Endothelial cell of umbilical vein (primary cell): Measurements from ENCODE around the gene SLC34A1. TPM values are rescaled to one million over a fixed set of nuclear protein-coding genes. Genes with fewer than 3 reads are reported as not detected.

Experiments used
- BruUV-seq: library from RNA; stranded (reverse); fragments of 400-500 nt; replicated peaks from 2 replicates; lab custom pipeline; 2021; lab: Mats Ljungman, UMichigan
- CTCF ChIA-PET: fragments of 300-600, 350-600 bp; sonication (Branson Sonifier 250); formaldehyde crosslinking; loops from one replicate; lab custom pipeline; 2021; ENCODE audit warnings: antibody characterized with exemption, inconsistent platforms; lab: Charles Lee
- POLR2A ChIA-PET: fragments of 300-600, 350-600 bp; sonication (Branson Sonifier 250); formaldehyde crosslinking; loops from one replicate; lab custom pipeline; 2021; ENCODE audit warnings: antibody characterized with exemption, inconsistent platforms; lab: Charles Lee
- DNase-seq: peaks from one replicate; pipeline ENCODE4 v3.0.0-alpha.2; 2011; ENCODE audit warnings: low read depth, low spot score
- FAIRE-seq: peaks from 2 replicates; lab custom pipeline; 2011; peaks lifted over from hg19 to GRCh38; lab: Jason Lieb, UNC
- H2AFZ ChIP-seq: 2 replicates; pipeline ENCODE4 v1.6.0; 2012; ENCODE audit warnings: low read depth, low read length, control low read depth, inconsistent platforms
- H3K27ac ChIP-seq: 2 replicates; pipeline ENCODE4 v1.5.1; 2011; ENCODE audit warnings: low read depth, mild to moderate bottlenecking, control low read depth, low read length, moderate library complexity; ENCODE audit not compliant: insufficient read depth
- H3K27me3 ChIP-seq, 2 experiments: 2 replicates each; pipeline versions ENCODE4 v1.6.0 to v1.6.1; 2011; ENCODE audit warnings: low read length in 2 of 2, mixed read lengths in 1 of 2; ENCODE audit not compliant: control insufficient read depth in 2 of 2, insufficient read depth in 2 of 2
- H3K36me3 ChIP-seq, 2 experiments: 2 replicates in 1 of 2; 3 replicates in 1 of 2; pipeline ENCODE4 v1.5.1; 2011; ENCODE audit warnings: low read length in 2 of 2, mild to moderate bottlenecking in 1 of 2, moderate library complexity in 1 of 2; ENCODE audit not compliant: control insufficient read depth in 2 of 2, insufficient read depth in 2 of 2; ENCODE audit errors: extremely low read depth in 1 of 2
- H3K4me1 ChIP-seq: 3 replicates; pipeline ENCODE4 v1.5.1; 2011; ENCODE audit warnings: mild to moderate bottlenecking, low read length; ENCODE audit not compliant: control insufficient read depth, insufficient read depth; ENCODE audit errors: extremely low read depth
- H3K4me2 ChIP-seq: 2 replicates; pipeline ENCODE4 v1.6.1; 2011; ENCODE audit warnings: low read length, control low read depth, mixed read lengths; ENCODE audit not compliant: insufficient read depth
- H3K4me3 ChIP-seq, 3 experiments: fragments of 200-600 bp in 1 of 3; sonication (generic), shearing (Covaris generic) in 1 of 3; replicated peaks in 1 of 3; 2 replicates each; pipeline ENCODE4 v1.5.1; 2011 to 2016; ENCODE audit warnings: control low read depth in 3 of 3, low read length in 3 of 3, mild to moderate bottlenecking in 2 of 3, inconsistent platforms in 1 of 3, low read depth in 1 of 3, moderate library complexity in 1 of 3; ENCODE audit not compliant: insufficient read depth in 1 of 3
- H3K79me2 ChIP-seq: 2 replicates; pipeline ENCODE4 v1.6.0; 2012; ENCODE audit warnings: low read length, inconsistent platforms; ENCODE audit not compliant: control insufficient read depth, insufficient read depth
- H3K9ac ChIP-seq: replicated peaks from 2 replicates; pipeline ENCODE3; 2011; ENCODE audit warnings: low read length, control low read depth; ENCODE audit not compliant: insufficient read depth; ENCODE audit errors: extremely low read depth
- H3K9me1 ChIP-seq: replicated peaks from 3 replicates; pipeline ENCODE4 v1.6.0; 2011; ENCODE audit warnings: mild to moderate bottlenecking, low read length; ENCODE audit not compliant: control insufficient read depth, insufficient read depth; ENCODE audit errors: extremely low read depth
- H3K9me3 ChIP-seq: replicated peaks from 2 replicates; pipeline ENCODE4 v1.5.1; 2012; ENCODE audit warnings: low read length, inconsistent platforms; ENCODE audit not compliant: control insufficient read depth, insufficient read depth
- H4K20me1 ChIP-seq: replicated peaks from 2 replicates; pipeline ENCODE3; 2011; ENCODE audit warnings: mild to moderate bottlenecking, low read length; ENCODE audit not compliant: control insufficient read depth, insufficient read depth; ENCODE audit errors: extremely low read depth
- EZH2 ChIP-seq: IDR thresholded peaks from 2 replicates; pipeline ENCODE4 v1.6.1; 2012; ENCODE audit warnings: borderline replicate concordance, low read depth, mild to moderate bottlenecking, moderate library complexity, low read length, inconsistent platforms; ENCODE audit not compliant: severe bottlenecking
- FOS ChIP-seq: IDR thresholded peaks from 2 replicates; pipeline ENCODE4 v1.6.1; 2011; ENCODE audit warnings: mild to moderate bottlenecking, low read length, moderate library complexity, borderline replicate concordance; ENCODE audit not compliant: insufficient read depth
- GATA2 ChIP-seq: IDR thresholded peaks from 2 replicates; pipeline ENCODE4 v1.7.0; 2011; ENCODE audit warnings: low read depth, mild to moderate bottlenecking, moderate library complexity, mixed read lengths, low read length; ENCODE audit not compliant: insufficient read length, insufficient read depth
- JUN ChIP-seq: IDR thresholded peaks from 2 replicates; pipeline ENCODE4 v1.6.1; 2011; ENCODE audit warnings: borderline replicate concordance, low read depth; ENCODE audit not compliant: insufficient read length, insufficient read depth
- MYC ChIP-seq: IDR thresholded peaks from one replicate; pipeline ENCODE4 v1.6.1; 2011; ENCODE audit warnings: mild to moderate bottlenecking, low read depth, low read length
- POLR2A ChIP-seq: IDR thresholded peaks from 2 replicates; pipeline ENCODE4 v1.6.1; 2012; ENCODE audit warnings: low read depth, mild to moderate bottlenecking, control low read depth, low read length
- POLR2AphosphoS5 ChIP-seq: IDR thresholded peaks from 2 replicates; pipeline ENCODE4 v1.6.1; 2012; ENCODE audit warnings: low read depth, mild to moderate bottlenecking, control low read depth, low read length, moderate library complexity; ENCODE audit not compliant: insufficient read depth
- dilution Hi-C: fragments of 300-500 bp; cut with MboI; formaldehyde crosslinking; loops from one replicate; pipeline ENCODE4 v1.15.0; 2019; ENCODE audit warnings: low sequenced_read_pairs; ENCODE audit not compliant: extremely low pct_ligation_motif_present
- intact Hi-C: fragments of 100-400 bp; cut with micrococcal nuclease; formaldehyde crosslinking; loops from one replicate; pipeline ENCODE4 v1.10.0; 2022
- polyA plus RNA-seq, 4 experiments: library from polyadenylated mRNA; depleted of rRNA in 3 of 4; stranded (reverse) in 3 of 4; unstranded in 1 of 4; fragments of >200 nt; gene quantifications; 2 replicates each; pipeline versions ENCODE4 v1.2.1 to v1.2.3, GENCODE V29; 2011 to 2012; ENCODE audit warnings: missing spikeins in 1 of 4
- total RNA-seq: library from RNA; stranded (reverse); gene quantifications from 2 replicates; pipeline ENCODE4 v1.2.3, GENCODE V29; 2021
- TF ChIP-seq, protein P1 (sequence below), 2 donors: IDR thresholded peaks; 1 replicate in 1 of 2; 2 replicates in 1 of 2; pipeline ENCODE4 v1.5.1; 2011; ENCODE audit warnings: low read length in 2 of 2, mild to moderate bottlenecking in 2 of 2, moderate library complexity in 2 of 2, control low read depth in 1 of 2, inconsistent platforms in 1 of 2, low read depth in 1 of 2; ENCODE audit not compliant: insufficient read depth in 1 of 2; ENCODE audit errors: extremely low read depth in 1 of 2
- TF ChIP-seq, protein P2 (sequence below): IDR thresholded peaks from 2 replicates; pipeline ENCODE4 v1.6.1; 2011; ENCODE audit not compliant: insufficient read depth, insufficient read length

SLC34A1 gene
- total and polyA plus RNA-seq, 2 donors (not counting 3 experiments of a cell fraction or from before 2014, with no cell fraction given): not detected

DNA sequence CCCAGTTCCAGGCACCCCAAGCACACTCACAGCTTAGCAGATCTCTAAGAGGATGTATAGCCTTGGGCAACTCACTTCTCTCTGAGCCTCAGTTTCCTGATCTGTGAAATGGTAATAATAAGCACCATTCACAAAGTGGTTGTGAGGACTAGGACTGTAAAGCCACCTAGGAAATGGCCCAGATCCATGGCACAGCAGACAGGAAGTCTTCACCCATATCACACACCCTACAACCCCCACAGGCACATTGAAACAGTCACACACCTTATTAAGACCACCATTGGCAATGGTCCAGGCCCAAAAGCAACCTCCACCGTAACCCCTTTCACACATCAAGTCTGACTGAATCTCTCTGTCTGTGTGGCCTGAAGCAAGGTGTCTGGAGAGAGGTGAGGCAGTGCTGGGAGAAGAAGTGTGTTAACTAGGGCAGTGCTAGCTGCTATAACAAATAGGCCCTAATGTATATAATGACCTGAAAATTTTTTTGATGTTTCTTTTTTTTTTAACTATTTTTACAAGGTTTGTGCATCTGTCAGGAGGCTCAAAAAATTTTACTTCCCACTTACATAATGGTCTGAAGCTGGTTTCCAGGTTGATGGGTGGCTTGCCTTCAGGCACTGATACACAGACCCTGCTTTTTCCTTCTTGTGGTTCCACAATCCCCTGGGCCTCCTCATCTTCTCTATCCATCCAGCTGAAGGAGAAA is 28.9 kb upstream of the SLC34A1 start:
- H3K9me1 ChIP-seq: no peaks in the 10 kb centered on the region
- DNase-seq: no peak
- no peak for TF ChIP-seq MYC
- TF ChIP-seq, protein P1, sequence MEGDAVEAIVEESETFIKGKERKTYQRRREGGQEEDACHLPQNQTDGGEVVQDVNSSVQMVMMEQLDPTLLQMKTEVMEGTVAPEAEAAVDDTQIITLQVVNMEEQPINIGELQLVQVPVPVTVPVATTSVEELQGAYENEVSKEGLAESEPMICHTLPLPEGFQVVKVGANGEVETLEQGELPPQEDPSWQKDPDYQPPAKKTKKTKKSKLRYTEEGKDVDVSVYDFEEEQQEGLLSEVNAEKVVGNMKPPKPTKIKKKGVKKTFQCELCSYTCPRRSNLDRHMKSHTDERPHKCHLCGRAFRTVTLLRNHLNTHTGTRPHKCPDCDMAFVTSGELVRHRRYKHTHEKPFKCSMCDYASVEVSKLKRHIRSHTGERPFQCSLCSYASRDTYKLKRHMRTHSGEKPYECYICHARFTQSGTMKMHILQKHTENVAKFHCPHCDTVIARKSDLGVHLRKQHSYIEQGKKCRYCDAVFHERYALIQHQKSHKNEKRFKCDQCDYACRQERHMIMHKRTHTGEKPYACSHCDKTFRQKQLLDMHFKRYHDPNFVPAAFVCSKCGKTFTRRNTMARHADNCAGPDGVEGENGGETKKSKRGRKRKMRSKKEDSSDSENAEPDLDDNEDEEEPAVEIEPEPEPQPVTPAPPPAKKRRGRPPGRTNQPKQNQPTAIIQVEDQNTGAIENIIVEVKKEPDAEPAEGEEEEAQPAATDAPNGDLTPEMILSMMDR (IDR thresholded peaks at IDR 0.05; ENCODE audit: extremely low read depth in 1 of 2, insufficient read depth in 1 of 2, low read depth in 1 of 2, low read length in 2 of 2): no peak
- TF ChIP-seq EZH2: no peak
- no peak for TF ChIP-seq GATA2
- no peak for TF ChIP-seq POLR2AphosphoS5
- no peak for TF ChIP-seq JUN
- TF ChIP-seq, protein P2, sequence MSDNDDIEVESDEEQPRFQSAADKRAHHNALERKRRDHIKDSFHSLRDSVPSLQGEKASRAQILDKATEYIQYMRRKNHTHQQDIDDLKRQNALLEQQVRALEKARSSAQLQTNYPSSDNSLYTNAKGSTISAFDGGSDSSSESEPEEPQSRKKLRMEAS: no peak
- no peak for TF ChIP-seq POLR2A
- TF ChIP-seq FOS: no peak
- H3K9me3 ChIP-seq: no peaks in the 10 kb centered on the region
- FAIRE-seq: no peak
- dilution Hi-C loops: no loop called here
- intact Hi-C loops: no loop called here
- H4K20me1 ChIP-seq: no peaks in the 10 kb centered on the region
- ChIA-PET POLR2A (no interaction called here), CTCF (interaction anchor here (1.1 to 6.3 kb wide), 2 partner anchors 15 to 27 kb away, joined by 3 to 31 read pairs; no protein-coding TSS in a partner anchor)
- peaks cover 26% of the 10 kb centered on the region for H3K4me1 ChIP-seq
- H2AFZ ChIP-seq: no peak overlapping the region
- no peaks in the 10 kb centered on the region for H3K36me3 ChIP-seq
- H3K4me3 ChIP-seq: no peak overlapping the region
- no TSS peak for BruUV-seq
- H3K9ac ChIP-seq: no peak overlapping the region
- H3K27me3 ChIP-seq: no peaks in the 10 kb centered on the region
- H3K79me2 ChIP-seq: peaks cover 10% of the 10 kb centered on the region
- no peak overlapping the region for H3K4me2 ChIP-seq
- H3K27ac ChIP-seq: no peak overlapping the region
